ENCODE data around the gene COG7.

Gene COG7

DNA sequence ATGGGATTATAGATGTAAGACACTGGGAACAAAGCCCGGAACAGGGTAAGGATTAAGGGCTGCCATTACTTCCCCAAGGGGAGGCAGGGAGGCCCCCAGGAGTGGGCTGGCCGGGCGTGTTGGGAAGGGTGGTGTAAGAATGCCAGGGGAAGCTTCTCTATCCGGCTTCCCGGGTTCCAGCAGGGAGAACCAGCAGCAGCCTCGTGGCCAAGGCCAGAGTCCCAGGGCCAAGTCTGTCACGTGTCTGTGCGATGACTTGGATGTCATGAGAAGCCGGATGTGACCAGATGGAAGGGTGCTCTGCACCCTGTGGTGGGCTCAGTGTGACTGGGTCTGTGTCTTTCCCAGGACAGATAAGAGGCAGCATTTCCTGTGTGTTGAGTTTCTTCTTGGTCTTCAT, 98.7 kb downstream of the COG7 start:
- DNase-seq, result no peak

DNA sequence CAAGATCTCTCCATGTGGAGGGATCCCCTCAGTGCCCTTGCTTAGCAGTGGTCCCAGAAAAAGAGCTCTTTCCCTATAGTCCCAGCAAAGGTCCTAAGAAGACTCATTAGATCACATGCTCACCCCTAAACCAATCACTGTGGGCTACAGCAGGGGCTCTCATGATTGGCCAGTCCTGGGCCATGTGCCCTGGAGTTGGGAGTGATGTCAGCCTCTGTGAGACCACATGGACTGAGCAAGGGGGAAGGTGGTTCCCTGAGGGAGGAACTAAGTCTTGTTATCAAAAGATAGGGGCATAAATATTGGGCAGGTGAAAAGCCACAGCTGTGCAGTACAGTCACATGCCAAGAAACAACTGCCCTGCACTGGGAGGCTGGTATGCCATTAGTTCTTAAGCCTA, 99.5 kb downstream of the COG7 start:
- no peak for DNase-seq

DNA sequence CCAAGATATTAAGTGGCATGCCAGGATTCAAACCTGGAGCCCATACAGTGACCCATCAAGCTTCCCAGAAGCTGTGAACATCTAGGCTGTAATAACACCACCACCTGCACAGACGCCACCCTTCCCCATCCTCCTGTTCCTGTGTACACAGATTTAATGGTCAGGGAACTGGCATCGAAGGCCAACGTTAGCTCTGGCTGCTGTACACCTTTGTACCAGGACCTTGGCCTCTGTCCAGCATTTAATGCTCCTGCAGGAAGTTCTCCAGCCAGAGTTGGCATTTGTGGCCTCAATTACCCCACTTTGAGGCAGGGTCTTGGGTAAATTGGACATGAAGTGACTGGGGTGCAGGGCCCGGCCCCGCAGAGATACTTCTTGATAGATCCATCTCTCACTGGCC, 101.6 kb downstream of the COG7 start:
- no peak for DNase-seq

DNA sequence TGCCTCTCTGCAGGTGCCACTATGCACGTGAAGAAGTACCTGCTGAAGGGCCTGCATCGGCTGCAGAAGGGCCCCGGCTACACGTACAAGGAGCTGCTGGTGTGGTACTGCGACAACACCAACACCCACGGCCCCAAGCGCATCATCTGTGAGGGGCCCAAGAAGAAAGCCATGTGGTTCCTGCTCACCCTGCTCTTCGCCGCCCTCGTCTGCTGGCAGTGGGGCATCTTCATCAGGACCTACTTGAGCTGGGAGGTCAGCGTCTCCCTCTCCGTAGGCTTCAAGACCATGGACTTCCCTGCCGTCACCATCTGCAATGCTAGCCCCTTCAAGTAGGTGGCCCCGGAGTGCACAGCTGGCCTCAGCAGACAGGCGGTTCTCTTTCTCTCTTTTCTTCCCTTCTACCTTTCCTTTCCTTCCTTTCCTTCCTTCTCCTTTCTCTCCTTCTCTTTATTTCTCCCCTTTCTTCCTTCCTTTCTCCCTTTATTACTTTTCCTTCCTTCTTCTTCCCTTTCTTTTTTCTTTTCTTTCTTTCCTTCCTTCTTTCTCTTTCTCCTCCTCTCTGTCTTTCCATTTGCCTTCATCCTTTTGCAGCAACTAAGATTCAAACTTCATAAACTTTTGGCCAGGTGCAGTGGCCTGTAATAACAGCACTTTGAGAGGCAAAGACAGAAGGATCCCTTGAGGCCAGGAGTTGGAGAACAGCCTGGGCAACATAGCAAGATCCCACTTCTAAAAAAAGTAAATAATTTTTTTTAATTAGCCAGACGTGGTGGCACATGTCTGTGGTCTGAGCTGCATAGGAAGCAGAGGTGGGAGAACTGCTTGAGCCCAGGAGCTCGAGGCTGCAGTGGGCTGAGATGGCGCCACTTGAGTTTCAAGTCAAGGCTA, 104.2 kb downstream of the COG7 start:
- DNase-seq, result no peak

DNA sequence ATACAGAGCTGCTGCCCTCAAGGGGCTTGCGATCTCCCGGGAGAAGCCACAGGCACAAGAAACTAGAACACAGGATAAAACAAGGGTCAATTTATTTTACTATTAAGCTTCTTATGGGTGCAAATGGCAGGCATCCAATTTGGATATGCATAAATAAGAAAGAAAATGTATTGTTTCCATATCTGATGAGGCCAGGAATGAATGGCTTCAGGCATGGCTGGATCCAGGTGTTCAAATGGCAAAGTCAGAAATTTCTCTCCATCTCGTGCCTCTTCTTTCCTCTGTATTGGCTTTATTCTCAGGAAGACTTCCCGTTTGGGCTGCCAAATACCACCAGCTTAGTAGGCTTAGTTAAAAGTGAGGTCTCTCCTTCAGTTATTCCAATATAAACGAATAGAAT, 107.8 kb downstream of the COG7 start:
- no peak for DNase-seq

DNA sequence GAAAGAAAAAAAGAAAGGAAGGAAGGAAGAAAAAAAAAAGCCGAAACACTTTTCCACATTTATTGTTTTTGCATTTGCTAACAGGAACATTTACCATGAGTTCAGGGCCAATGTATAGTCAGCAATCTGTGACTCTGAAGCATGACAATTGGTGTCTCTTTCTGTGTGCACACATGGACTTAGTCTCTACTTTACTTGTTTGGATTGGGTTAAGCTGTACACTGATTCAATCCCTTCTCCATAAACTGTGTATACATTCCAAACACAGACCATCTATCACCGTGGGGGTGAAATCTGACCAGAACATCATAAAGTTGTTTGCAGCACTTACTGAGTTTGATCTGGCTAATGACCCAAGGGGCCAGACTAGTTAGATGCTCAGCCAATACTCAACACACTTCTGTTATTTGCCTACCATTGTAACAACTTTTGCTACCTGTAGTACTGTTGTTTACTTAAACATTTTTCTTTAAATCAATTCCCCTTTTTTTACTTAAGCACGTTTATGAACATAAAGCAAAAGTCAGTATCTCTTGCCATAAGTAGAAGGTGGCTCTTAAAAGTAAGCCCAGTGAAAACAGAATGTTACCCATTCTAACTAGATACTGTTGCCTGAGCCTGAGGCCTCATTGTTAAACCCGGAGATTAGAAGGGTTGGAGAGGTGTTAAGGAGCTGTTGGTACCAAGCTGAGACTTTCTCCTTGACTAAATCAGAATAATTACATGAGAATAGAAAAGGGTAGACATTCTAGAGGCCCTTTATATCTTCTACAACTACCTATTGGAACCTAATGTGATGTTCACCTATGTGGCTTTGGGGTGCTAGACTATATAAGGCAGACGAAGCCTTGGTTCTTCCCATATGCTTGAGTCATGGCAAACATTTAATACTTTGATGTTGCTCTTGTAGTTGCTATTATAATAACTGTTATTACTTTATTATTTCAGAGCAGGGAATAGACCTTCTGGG, 109.1 kb downstream of the COG7 start:
- DNase-seq, result no peak

DNA sequence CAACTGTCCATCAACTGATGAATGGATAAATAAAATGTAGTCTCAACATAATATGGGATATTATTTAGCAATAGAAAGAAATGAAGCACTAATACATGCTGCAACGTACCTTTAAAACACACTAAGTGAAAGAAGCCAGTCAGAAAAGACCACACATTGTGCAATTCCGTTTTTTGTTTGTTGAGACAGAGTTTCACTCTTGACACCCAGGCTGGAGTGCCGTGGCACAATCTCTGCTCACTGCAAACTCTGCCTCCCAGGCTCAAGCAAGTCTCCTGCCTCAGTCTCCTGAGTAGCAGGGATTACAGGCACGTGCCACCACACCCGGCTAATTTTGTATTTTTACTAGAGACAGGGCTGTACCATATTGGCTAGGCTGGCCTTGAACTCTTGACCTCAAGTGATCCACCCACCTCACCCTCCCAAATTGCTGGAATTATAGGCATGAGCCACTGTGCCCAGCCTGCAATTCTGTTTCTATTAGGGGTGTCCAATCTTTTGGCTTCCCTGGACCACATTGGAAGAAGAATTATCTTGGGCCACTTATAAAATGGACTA, 110.8 kb downstream of the COG7 start:
- DNase-seq, result no peak

DNA sequence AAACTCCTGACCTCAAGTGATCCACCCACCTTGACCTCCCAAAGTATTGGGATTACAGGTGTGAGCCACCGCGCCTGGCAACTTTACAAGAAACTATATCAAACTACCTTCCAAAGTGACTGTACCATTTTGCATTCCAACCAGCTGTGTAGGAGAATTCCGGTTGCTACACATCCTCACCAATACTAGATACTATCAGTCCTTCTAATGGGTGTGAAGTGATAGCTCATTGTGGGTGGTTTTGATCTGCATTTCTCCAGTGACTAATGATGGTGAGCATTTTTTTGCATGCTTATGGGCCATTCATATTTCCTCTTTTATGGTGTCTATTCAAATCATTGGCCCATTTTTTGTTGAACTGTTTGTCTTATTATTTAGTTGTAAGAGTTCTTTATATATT, 113.2 kb downstream of the COG7 start:
- DNase-seq, result no peak
